Head of caudate nucleus (tissue), 42 donors: ENCODE data around the gene MEIKIN.
A peak's percentile ranks its signal among the peaks of the same experiment; 100 is the strongest.

Experiments
- DNase-seq, 42 donors: peaks; one replicate each; pipeline versions ENCODE4 v3.0.0 to v3.0.0-alpha.2; 2020 to 2021; ENCODE audit warnings: mixed read lengths in 7 of 42
- intact Hi-C: fragments of 100-400 bp; cut with DNase I; formaldehyde crosslinking; loops from one replicate; pipeline ENCODE4 v1.15.0; 2022

Gene MEIKIN

DNA sequence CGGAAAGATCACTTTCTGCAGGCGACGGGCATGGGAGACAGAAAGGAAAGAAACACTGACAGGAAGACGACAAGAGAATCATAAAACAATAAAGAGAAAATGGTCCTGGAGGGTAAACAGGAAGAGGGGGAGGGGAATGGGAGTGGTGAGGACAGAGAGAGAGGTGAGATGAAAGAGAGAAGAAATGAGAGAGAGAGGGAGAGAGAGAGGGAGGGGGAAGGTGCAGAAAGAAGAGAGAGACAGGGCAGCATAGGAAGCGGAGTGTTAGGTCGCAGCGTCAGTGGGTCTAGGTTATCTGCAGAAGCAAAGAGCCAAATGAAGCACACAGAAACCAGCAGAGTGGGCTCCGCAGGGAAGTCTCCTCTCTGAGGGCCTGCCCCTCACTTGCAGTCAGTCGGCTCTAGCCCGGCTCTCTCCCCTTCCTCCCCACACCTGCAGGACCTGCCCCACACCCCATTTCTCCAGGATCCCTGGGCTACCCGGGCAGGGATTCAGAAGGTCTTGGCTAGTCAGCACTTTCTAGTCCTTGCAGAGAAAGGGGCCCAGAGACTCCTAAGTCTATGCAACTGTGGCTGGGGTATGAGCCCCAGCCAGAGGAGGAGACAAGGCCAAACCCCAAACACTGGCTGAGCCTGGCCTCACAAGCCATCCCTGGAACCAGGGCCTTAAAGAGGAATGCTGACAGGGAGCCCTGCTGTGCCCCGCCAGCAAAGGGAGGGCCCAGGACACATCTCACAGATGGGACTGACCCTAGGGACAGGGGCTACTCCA is 29.7 kb upstream of the MEIKIN start:
- intact Hi-C loops: no loop called here
- peak in 5 of 42 donors; percentile 2 to 34 (median 25) for DNase-seq

GRCh38 chr5:131974622-131974955 is 29.1 kb upstream of the MEIKIN start:
- intact Hi-C loops: no loop called here
- DNase-seq: peak in 4 of 42 donors; percentile 9 to 35 (median 16)

- intact Hi-C loops: no loop called here
- DNase-seq: peak in 3 of 42 donors; percentile 4 to 17 (median 12)
Measured at GRCh38 chr5:131974016-131974415, 28.6 kb upstream of the MEIKIN start.

GRCh38 chr5:131973089-131973712 is 27.7 kb upstream of the MEIKIN start:
- intact Hi-C loops: no loop called here
- DNase-seq: peak in 3 of 42 donors; percentile 1 to 32 (median 32)

GRCh38 chr5:131968396-131968954 is 23.0 kb upstream of the MEIKIN start:
- DNase-seq: peak in 1 of 42 donors; percentile 33
- intact Hi-C loops: no loop called here

DNA sequence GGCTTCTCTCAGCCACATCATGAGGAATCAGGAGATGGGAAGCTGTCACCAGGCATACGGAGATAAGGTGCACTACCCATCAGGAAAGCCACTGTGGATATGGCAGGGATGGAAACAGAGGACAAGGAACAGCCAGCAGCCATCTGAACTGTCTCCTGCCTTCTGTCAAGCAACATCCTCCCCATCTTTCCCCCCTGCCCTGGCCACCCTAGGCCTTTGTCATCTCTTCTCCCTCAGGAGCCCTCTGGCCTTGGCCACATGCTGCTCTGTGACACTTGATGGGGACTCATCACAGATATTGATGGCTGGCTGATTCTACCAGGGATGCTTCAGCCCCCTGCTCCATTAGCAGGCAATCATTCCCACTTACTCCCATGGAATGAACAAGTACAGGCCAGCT is 21.1 kb upstream of the MEIKIN start:
- DNase-seq: peak in 1 of 42 donors; percentile 23
- intact Hi-C loops: no loop called here

- intact Hi-C loops: no loop called here
- peak in 1 of 42 donors; percentile 32 for DNase-seq
Measured at GRCh38 chr5:131965826-131966415, 20.5 kb upstream of the MEIKIN start.

DNA sequence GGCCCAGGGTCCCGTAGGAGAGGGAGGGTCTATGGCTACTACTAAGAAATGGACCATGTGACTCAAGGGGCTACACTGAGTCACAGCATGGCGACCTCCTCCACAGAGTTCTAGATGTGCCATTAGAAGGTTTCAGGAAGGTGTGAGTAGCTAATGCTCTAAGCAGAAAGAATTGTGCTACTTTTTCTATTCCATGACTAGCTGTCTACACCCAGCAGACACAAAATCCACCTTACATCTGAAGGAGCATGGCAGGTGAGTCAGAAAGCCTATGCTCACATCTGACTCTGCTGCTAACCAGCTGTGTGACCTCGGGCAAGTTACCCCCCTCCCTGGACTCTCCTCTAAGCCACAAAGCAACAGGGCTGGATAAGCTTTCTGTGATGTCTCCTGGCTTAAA is 14.4 kb upstream of the MEIKIN start:
- peak in 1 of 42 donors; percentile 9 for DNase-seq
- intact Hi-C loops: no loop called here

DNA sequence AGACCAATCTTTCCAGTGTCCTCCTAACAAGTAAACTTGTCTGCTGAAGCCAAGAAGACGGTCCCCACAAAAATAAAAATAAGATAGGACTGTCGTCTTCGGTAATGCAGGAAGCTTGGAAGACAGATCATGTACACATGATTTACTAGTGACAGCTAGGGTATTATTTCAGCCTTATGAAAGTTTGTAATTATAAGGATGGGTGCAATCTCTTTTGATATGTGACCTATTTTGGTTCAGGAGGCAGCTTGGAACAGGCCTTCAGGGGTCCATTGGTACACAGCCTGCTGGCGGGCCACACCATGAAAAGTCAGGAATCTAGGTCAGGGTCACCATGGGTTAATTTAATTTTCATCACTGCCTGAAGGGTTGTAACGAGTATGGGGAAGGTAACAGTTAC is 13.7 kb upstream of the MEIKIN start:
- intact Hi-C loops: no loop called here
- peak in 1 of 42 donors; percentile 29 for DNase-seq

DNA sequence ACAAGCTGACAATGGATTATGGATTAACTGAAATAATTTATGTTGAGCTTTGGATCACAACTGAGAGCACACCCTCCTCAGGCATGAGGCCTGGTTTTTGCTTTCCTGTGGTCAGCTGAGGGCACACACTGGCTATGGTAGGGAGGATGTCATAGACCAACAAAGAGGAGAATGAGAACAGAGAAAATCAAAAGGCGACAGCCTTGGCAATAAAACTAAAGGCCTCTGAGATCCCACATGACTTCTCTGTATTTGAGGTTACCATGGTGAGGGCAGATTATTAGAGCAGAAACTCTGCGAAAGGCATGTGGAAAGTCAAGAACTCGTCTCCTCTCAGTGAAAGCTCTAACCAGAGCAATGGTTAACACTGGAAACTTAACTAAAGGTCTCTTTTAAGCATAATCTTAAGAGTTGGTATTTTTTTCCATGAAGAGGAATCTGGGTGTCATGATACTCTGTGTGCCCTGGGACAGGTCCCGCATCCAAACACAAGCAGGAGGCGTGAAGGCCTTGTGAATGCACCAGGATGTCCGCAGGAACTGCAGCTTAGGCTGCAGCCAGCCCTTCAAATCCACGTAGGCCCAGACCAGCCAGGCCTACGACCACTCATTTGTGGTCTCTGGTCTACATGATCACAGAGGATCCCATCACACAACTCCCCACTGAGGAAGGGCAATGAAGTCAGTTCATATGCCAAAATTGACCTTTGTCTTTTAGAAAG is 12.4 kb upstream of the MEIKIN start:
- peak in 9 of 42 donors; percentile 18 to 55 (median 33) for DNase-seq
- intact Hi-C loops: no loop called here

DNA sequence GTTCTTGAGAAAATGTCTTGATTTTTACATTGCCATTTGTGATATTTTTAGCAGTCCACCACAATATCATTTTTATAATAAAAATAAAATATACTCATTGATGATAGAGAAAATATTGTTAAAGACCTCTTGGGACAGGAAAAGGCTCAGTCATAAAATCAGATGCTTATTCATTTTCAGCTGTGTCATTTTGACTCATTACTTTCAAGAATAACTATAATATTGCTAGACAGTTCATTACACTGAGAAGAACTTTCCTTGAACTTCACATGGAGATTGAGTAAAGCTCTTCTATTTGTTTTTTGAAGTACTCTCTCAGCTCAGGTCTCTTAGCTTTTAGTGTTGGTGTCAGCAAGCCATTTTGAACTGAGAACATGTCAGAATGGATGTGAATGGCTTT is 8.5 kb upstream of the MEIKIN start:
- no peak for DNase-seq
- intact Hi-C loops: no loop called here

GRCh38 chr5:131952301-131952857 is 6.9 kb upstream of the MEIKIN start:
- no peak for DNase-seq
- intact Hi-C loops: no loop called here

DNA sequence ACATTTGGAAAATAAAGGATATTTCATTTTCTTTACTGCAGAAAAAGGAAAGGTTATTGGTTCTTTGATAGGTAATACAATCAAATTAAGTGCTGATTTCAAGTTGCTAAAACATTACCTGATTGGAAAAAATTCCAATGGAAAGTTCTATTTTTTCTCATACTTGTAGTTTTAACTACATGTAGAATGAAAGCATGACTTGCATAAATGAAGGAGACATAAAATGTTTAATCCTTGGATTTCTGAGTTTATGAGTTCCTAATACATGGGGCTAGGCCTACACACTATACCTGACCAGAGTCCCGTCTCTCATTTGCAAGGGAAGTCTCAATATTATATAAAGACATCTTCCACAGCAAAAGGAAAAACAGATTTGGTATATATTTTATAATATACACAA is 5.2 kb upstream of the MEIKIN start:
- no peak for DNase-seq
- intact Hi-C loops: no loop called here

GRCh38 chr5:131947445-131947844 is 2.0 kb upstream of the MEIKIN start:
- DNase-seq: no peak
- intact Hi-C loops: no loop called here

DNA sequence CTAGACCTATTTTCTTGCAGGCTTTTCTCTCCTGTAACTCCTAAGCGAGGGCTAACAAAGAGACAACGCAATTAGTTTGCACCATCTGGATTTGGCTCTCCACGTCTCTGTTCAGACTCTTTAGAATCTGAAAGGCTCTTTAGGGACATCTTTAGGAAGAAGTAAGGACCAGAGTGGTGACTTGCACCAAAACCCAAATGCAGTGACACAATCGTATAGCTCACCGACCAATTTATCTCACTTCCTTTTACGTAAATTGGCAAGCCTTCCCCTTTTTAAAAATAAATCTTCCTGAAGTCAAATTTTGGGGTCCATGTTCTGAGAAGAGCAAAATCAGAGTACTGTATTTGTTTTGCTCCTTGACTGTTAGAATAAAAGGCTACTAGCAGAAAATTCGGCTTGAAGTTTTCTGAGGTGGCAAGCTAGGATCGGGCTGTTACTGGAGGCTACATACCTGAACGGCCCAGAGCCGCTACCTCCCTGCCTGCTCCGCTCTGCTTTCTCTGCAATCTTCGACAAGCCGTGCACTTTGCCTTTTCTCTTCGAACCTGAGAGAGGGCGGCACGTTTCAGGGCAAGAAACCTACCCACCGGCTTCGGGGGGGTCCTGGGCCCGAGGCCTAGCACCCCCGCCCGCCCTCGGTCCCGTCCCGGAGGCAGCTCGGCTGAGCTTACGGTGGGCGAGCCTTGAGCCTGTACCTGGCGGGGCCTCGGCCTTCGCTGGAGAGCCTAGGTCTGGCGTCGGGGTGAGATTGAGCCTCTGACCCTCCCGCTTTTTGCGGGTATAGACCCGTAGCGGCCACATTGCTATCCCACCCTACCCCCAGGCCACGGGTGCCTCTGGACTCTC is 537 bp downstream of the MEIKIN start:
- DNase-seq: no peak
- intact Hi-C loops: no loop called here

DNA sequence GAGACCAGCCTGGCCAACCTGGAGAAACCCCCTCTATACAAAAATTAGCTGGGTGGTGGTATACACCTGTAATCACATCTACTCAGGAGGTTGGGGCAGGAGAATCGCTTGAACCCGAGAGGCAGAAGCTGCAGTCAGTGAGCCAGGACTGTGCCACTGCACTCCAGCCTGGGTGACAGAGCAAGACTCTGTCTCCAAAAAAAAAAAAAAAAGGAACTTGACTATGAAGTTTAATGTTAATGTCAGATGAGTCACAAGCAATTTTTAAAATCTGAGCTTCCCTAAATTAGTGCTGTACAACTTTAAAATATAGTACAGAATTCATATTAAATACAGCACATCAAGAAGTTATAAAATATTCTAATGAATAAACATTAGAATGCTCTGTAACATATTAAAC is 1.5 kb downstream of the MEIKIN start:
- intact Hi-C loops: no loop called here
- DNase-seq: no peak

DNA sequence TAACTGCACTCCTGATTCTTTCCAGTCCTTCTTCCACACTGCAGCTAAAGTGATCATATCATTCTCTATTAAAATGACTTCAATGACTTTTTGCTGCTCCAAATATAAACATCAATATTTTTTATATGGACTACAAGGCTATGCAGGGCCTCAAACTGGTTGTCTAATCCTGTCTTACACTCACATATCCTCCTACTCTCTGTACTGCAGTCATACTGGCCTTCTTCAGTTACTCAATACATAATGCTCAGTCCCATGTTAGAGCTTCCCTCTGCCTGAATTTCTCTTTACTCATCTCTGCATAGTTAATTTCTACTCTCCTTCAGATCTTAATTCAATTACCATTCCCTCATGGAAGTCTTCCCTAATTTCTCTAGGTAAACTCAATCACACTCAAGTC is 3.4 kb downstream of the MEIKIN start:
- DNase-seq: no peak
- intact Hi-C loops: no loop called here

GRCh38 chr5:131939690-131940345 is 5.6 kb downstream of the MEIKIN start:
- intact Hi-C loops: no loop called here
- no peak for DNase-seq
